GM10266 (cell line): ENCODE data around the gene LYPD6.

Experiments used
- DNase-seq: peaks from one replicate; pipeline ENCODE4 v3.0.0; 2012; ENCODE audit errors: extremely low spot score
- CTCF ChIP-seq: IDR thresholded peaks from 2 replicates; pipeline ENCODE4 v1.5.1; 2012; ENCODE audit warnings: mild to moderate bottlenecking, low read depth; ENCODE audit not compliant: control insufficient read depth, insufficient read depth; ENCODE audit errors: missing control alignments

Gene LYPD6

GRCh38 chr2:149385350-149385749, 55.0 kb downstream of the LYPD6 start:
- no peak for TF ChIP-seq CTCF
- DNase-seq, result no peak

GRCh38 chr2:149387411-149387810, 57.0 kb downstream of the LYPD6 start:
- DNase-seq, result no peak
- TF ChIP-seq CTCF, result no peak

- DNase-seq, result no peak
Observed at GRCh38 chr2:149388120-149388816, 57.9 kb downstream of the LYPD6 start.

GRCh38 chr2:149389506-149390167, 59.2 kb downstream of the LYPD6 start:
- DNase-seq, result no peak
- TF ChIP-seq CTCF, result no peak

More at GRCh38 chr2:149388120-149388816, 57.9 kb downstream of the LYPD6 start:
- TF ChIP-seq CTCF, result no peak

GRCh38 chr2:149393614-149394013, 63.2 kb downstream of the LYPD6 start:
- no peak for TF ChIP-seq CTCF
- no peak for DNase-seq

GRCh38 chr2:149394864-149395263, 64.5 kb downstream of the LYPD6 start:
- no peak for DNase-seq
- TF ChIP-seq CTCF, result no peak
